ENCODE results near the gene SEMA6A.

DNA sequence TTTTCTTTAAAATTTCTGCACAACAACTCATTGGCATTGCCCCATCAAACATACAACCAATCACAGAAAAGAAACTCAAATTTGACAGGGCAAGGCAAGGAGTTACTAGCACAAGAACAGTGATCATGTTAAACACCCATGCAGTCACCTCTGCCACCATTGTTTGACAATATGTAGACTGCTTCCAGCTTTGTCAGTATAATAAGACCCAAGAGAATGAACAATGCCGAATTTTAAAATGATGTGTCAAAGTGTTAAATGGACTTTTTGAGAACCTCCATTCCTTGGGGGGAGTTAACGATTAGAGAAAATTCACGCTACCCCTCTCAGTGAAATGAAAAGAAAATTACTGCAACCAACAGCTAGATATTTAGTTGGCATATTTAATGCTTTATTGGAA, 109.2 kb downstream of the SEMA6A start:
- TF ChIP-seq, protein P1, sequence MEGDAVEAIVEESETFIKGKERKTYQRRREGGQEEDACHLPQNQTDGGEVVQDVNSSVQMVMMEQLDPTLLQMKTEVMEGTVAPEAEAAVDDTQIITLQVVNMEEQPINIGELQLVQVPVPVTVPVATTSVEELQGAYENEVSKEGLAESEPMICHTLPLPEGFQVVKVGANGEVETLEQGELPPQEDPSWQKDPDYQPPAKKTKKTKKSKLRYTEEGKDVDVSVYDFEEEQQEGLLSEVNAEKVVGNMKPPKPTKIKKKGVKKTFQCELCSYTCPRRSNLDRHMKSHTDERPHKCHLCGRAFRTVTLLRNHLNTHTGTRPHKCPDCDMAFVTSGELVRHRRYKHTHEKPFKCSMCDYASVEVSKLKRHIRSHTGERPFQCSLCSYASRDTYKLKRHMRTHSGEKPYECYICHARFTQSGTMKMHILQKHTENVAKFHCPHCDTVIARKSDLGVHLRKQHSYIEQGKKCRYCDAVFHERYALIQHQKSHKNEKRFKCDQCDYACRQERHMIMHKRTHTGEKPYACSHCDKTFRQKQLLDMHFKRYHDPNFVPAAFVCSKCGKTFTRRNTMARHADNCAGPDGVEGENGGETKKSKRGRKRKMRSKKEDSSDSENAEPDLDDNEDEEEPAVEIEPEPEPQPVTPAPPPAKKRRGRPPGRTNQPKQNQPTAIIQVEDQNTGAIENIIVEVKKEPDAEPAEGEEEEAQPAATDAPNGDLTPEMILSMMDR (IDR thresholded peaks at IDR 0.05), result no peak
- TF ChIP-seq EP300 (IDR thresholded peaks at IDR 0.05; ENCODE audit: low read depth) (no peak), POLR2A (IDR thresholded peaks at IDR 0.05) (no peak), POLR2AphosphoS5 (IDR thresholded peaks at IDR 0.05) (no peak)

Data from transverse colon (tissue), 4 donors.